ENCODE results near the gene ADAMTS8. TPM values are rescaled to one million over a fixed set of nuclear protein-coding genes. Genes with fewer than 3 reads are reported as not detected.

Gene ADAMTS8, protein sequence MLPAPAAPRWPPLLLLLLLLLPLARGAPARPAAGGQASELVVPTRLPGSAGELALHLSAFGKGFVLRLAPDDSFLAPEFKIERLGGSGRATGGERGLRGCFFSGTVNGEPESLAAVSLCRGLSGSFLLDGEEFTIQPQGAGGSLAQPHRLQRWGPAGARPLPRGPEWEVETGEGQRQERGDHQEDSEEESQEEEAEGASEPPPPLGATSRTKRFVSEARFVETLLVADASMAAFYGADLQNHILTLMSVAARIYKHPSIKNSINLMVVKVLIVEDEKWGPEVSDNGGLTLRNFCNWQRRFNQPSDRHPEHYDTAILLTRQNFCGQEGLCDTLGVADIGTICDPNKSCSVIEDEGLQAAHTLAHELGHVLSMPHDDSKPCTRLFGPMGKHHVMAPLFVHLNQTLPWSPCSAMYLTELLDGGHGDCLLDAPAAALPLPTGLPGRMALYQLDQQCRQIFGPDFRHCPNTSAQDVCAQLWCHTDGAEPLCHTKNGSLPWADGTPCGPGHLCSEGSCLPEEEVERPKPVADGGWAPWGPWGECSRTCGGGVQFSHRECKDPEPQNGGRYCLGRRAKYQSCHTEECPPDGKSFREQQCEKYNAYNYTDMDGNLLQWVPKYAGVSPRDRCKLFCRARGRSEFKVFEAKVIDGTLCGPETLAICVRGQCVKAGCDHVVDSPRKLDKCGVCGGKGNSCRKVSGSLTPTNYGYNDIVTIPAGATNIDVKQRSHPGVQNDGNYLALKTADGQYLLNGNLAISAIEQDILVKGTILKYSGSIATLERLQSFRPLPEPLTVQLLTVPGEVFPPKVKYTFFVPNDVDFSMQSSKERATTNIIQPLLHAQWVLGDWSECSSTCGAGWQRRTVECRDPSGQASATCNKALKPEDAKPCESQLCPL
- 0.56 TPM for total RNA-seq

- ATAC-seq: no peak
These were observed at the start of gene ADAMTS8 for GRCh38 chr11:130428316-130429119. Gene ADAMTS8, minus strand, starts transcription at chr11:130428609. Its CDS starts 323 bp downstream, at chr11:130428286.

DNA sequence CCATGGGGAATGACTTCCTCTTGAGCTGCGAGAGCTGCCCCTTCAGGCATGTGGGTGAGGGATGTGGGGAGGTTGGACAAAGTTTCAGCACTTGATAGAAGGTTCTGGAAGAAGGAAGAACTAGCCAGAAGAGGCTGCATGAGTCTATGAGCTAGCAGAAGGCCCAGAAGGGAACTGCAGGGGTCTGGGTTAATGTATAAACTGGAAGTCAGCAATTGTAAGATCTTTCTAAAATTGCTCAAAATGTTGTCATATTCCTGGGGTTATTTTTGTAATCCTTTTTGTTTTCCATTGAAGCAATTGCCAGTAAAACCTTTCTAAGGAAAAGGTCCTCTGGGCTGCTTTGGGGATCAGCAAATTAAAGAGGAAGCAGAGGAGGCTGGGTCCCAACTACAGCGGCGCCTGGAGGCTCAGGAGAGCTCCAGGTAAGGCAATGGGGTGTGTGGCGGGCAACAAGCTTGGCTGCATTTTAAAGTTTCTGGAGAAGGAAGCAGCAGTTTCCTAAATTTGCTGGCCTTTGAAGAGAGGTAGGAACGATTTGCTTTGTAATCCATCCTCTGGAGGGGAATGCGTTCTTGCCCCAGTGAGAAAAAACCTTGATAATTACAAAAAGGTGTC, 49.3 kb upstream of the ADAMTS8 start:
- no peak for ATAC-seq

GRCh38 chr11:130476922-130477491, 48.6 kb upstream of the ADAMTS8 start:
- no peak for ATAC-seq

- ATAC-seq: no peak
These were observed 48.0 kb upstream of the ADAMTS8 start for GRCh38 chr11:130476200-130476921.

DNA sequence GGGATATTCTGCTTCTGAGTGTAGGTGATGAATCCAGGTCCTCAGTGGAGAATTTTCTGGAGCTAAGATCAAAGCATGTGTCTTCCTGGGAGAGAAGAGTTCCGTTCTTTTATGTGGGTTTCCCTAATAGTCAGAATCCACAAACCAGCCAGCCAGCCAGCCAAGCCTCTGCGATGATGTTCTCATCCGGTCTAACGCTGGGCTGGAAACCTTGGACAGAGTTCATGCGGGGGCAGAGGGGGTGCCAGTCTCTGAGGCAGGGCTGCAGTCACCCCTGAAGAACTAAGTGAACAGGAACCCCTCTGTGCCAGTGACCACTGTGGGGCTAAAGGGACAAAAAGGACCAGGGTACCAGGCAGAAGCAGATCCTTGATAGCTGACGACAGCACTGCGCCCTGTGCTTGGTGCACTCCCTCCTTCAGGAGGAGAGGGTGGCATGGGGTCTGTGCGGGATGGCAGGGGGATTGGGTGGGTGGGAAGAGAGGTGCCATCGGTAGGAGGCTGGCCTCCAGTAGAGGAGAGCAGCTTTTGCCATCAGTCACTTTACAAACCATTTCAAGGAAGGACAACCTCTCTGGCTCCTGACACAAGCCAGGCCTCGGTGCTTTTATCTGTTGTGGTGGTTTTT, 47.1 kb upstream of the ADAMTS8 start:
- no peak for ATAC-seq

DNA sequence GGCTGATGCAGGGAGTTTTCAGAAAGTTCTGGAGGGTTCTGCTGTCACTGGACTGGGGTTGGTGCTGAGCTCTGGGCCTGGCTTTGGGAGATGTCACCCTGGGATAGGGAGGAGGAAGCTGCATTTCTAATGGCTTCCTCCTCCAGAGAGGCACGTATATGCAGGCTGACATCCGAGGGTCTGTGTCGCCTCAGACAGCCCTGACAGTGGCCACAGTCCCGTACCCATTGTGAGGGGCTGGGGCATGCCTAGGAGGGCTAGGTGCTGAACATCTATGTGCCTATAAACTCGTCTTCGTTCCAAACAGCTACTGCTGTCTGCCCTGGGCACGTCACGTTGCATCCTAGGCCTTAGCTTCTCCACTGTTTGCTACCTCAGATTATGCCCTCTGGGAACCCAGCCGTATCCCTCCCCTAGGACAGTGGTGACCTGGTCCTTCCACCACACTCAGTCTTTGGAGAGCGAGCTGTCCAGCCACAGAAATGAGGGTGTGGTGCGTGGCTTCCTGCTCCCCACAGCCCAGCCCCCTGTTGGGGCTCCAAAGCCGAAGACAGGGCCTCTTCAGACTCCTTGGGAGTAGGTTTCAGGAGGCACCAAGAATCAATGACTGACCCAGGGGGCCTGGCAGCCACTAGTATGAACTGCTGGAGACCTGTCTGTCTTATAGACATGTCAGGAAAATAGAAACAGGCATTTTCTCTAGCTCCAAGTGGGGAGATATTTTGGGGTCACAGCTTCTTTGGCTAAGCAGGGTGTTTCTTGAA, 46.4 kb upstream of the ADAMTS8 start:
- no peak for ATAC-seq

- ATAC-seq: no peak
These were observed 45.5 kb upstream of the ADAMTS8 start for GRCh38 chr11:130473795-130474377.

DNA sequence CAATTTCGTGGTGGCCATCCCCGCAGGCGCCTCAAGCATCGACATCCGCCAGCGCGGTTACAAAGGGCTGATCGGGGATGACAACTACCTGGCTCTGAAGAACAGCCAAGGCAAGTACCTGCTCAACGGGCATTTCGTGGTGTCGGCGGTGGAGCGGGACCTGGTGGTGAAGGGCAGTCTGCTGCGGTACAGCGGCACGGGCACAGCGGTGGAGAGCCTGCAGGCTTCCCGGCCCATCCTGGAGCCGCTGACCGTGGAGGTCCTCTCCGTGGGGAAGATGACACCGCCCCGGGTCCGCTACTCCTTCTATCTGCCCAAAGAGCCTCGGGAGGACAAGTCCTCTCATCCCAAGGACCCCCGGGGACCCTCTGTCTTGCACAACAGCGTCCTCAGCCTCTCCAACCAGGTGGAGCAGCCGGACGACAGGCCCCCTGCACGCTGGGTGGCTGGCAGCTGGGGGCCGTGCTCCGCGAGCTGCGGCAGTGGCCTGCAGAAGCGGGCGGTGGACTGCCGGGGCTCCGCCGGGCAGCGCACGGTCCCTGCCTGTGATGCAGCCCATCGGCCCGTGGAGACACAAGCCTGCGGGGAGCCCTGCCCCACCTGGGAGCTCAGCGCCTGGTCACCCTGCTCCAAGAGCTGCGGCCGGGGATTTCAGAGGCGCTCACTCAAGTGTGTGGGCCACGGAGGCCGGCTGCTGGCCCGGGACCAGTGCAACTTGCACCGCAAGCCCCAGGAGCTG, 44.8 kb upstream of the ADAMTS8 start:
- ATAC-seq: peak; percentile 9

- no peak for ATAC-seq
These were observed 44.1 kb upstream of the ADAMTS8 start for GRCh38 chr11:130472434-130472961.

GRCh38 chr11:130471731-130472433, 43.5 kb upstream of the ADAMTS8 start:
- no peak for ATAC-seq

DNA sequence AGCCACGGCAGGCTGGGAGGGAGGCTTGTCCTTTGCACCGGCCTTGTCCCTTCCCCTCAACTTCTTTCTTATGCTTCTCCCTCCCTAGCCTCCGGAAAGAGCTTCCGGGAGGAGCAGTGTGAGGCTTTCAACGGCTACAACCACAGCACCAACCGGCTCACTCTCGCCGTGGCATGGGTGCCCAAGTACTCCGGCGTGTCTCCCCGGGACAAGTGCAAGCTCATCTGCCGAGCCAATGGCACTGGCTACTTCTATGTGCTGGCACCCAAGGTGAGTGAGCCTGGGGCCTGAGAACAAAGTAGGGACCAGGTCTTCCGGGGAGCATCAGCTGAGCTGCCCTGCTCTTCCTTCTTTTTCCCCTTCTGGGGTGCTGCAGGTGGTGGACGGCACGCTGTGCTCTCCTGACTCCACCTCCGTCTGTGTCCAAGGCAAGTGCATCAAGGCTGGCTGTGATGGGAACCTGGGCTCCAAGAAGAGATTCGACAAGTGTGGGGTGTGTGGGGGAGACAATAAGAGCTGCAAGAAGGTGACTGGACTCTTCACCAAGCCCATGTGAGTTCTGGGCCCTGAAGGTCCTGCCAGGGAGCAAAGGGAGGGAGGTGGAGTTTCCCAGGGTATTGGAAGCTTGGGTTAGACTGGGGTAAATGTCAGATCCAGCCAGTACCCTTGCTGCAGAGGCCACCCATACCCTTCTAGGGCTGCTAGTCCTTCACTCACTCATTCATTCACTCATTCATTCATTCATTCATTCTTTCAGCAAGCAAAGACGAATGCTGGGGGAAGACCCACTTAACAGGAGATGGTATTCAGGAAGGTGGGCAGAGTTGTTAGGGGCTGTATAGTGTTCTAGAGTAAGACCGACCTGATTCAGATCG, 42.7 kb upstream of the ADAMTS8 start:
- ATAC-seq: no peak

DNA sequence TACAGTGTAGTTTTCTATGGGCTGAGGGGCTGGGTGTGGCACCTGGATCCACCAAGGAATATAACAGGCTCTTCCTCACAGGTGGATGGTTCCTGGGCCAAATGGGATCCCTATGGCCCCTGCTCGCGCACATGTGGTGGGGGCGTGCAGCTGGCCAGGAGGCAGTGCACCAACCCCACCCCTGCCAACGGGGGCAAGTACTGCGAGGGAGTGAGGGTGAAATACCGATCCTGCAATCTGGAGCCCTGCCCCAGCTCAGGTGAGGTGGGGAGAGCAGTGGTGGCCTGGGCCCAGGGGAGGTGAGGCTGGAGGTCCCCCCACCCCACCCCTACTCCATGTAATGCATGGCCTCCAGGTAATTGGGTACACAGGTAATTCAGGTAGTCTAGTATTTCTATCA, 40.8 kb upstream of the ADAMTS8 start:
- no peak for ATAC-seq

- no peak for ATAC-seq
These were observed 38.9 kb upstream of the ADAMTS8 start for GRCh38 chr11:130467116-130467900.

GRCh38 chr11:130465263-130465662, 36.9 kb upstream of the ADAMTS8 start:
- no peak for ATAC-seq

DNA sequence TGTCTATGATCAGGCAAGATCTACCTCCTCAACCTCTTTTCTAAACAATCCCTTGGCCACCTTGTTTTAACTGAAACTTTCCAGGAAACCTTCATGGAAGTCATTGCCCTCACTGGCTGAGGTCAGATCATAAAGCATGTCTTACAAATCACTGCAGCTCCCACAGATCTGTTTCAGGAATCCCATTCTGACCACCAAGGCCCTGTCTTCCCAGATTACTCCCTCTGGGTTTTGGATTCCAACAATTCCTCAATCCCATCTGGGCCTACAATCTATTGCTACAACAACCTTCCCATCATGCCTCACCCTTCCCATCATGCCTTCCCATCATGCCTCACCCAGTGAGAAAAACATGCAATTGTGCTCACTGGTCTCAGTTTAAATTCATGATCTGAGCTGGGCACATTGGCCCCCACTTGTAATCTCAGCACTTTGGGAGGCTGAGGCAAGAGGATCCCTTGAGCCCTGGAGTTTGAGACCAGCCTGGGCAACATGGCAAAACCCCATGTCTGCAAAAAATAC, 35.9 kb upstream of the ADAMTS8 start:
- ATAC-seq: no peak

DNA sequence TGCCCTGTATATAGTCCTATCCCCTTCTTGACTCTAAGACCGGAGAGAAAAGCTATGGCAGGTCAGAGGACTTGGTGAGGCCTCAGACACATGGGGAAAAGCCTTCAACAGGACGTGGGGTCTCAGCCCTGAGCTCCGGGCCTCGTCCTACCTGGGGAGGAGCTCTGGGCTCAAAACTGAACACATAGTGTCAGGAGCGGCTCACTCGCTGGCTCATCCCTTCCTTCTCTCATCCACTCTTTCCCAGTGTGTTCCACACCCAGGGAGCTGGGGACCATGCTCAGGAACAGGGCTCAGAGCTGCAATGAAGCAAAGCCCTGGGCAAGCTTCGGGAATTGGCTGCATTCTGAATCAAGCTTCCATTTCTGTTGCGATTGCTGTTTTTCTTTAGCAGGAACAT, 34.5 kb upstream of the ADAMTS8 start:
- no peak for ATAC-seq
